Hepatocyte (in vitro differentiated cells): ENCODE data around the gene PRIM1.

ENCODE experiments used
- CTCF ChIP-seq: fragments of 200-600 bp; sonication (generic); IDR thresholded peaks from 2 replicates; pipeline ENCODE4 v1.5.1; 2016; ENCODE audit warnings: antibody characterized with exemption, mild to moderate bottlenecking; ENCODE audit not compliant: poor library complexity
- EZH2 ChIP-seq: fragments of 200-600 bp; sonication (generic); IDR thresholded peaks from 2 replicates; pipeline ENCODE4 v1.6.1; 2016; ENCODE audit warnings: antibody characterized with exemption, mild to moderate bottlenecking, borderline replicate concordance

- TF ChIP-seq CTCF = no peak
- TF ChIP-seq EZH2 = no peak
Observed at GRCh38 chr12:56725723-56726102, 26.4 kb downstream of the PRIM1 start.
